H9 (cell line): ENCODE results near the gene TMEM164. TPM values are rescaled to one million over a fixed set of nuclear protein-coding genes. Genes with fewer than 3 reads are reported as not detected.

Experiments
- DNase-seq: peaks from one replicate; pipeline ENCODE4 v3.0.0-alpha.2; 2017
- H2AFZ ChIP-seq: one replicate; pipeline ENCODE4 v1.6.1; 2013; ENCODE audit warnings: mild to moderate bottlenecking, low read length, control low read depth, moderate library complexity
- H2AK5ac ChIP-seq: 2 replicates; pipeline ENCODE4 v1.6.1; 2013; ENCODE audit warnings: low read length, control low read depth, mixed read lengths; ENCODE audit not compliant: insufficient read length
- H2BK120ac ChIP-seq: one replicate; pipeline ENCODE4 v1.6.1; 2013; ENCODE audit warnings: low read depth, mild to moderate bottlenecking, low read length, control low read depth, inconsistent platforms; ENCODE audit not compliant: poor library complexity, severe bottlenecking
- H2BK12ac ChIP-seq: 2 replicates; pipeline ENCODE4 v1.6.1; 2013; ENCODE audit warnings: low read length, control low read depth, mixed read lengths, low read depth; ENCODE audit not compliant: insufficient read length
- H2BK15ac ChIP-seq: 2 replicates; pipeline ENCODE4 v1.6.1; 2013; ENCODE audit warnings: low read depth, low read length, control low read depth
- H2BK20ac ChIP-seq: one replicate; pipeline ENCODE4 v1.6.1; 2013; ENCODE audit warnings: low read depth, mild to moderate bottlenecking, low read length, control low read depth, inconsistent platforms; ENCODE audit not compliant: poor library complexity, severe bottlenecking
- H2BK5ac ChIP-seq: 2 replicates; pipeline ENCODE4 v1.6.1; 2013; ENCODE audit warnings: low read length, control low read depth, mixed read lengths; ENCODE audit not compliant: insufficient read length
- H3K14ac ChIP-seq: 2 replicates; pipeline ENCODE4 v1.6.1; 2013; ENCODE audit warnings: low read length, control low read depth; ENCODE audit not compliant: insufficient read depth
- H3K18ac ChIP-seq: 2 replicates; pipeline ENCODE4 v1.6.1; 2013; ENCODE audit warnings: low read depth, mild to moderate bottlenecking, mixed read lengths, low read length, control low read depth; ENCODE audit not compliant: insufficient read length
- H3K23ac ChIP-seq: 2 replicates; pipeline ENCODE4 v1.6.1; 2013; ENCODE audit warnings: low read length, control low read depth, mixed read lengths, low read depth; ENCODE audit not compliant: insufficient read length
- H3K23me2 ChIP-seq: 2 replicates; pipeline ENCODE4 v1.6.1; 2013; ENCODE audit warnings: low read depth, mild to moderate bottlenecking, mixed read lengths, low read length, control low read depth; ENCODE audit not compliant: insufficient read length, poor library complexity, severe bottlenecking
- H3K27ac ChIP-seq: 2 replicates; pipeline ENCODE4 v1.5.1; 2013; ENCODE audit warnings: low read length, control low read depth, mixed read lengths, low read depth; ENCODE audit not compliant: insufficient read length
- H3K27me3 ChIP-seq: 2 replicates; pipeline ENCODE4 v1.6.1; 2013; ENCODE audit warnings: low read length, control low read depth, inconsistent platforms; ENCODE audit not compliant: insufficient read depth
- H3K4ac ChIP-seq: 2 replicates; pipeline ENCODE4 v1.6.1; 2013; ENCODE audit warnings: low read depth, mild to moderate bottlenecking, control low read depth, inconsistent platforms, low read length, moderate library complexity
- H3K4me1 ChIP-seq: 2 replicates; pipeline ENCODE4 v1.6.1; 2013; ENCODE audit warnings: low read length, control low read depth, inconsistent platforms; ENCODE audit not compliant: insufficient read depth
- H3K4me2 ChIP-seq: 2 replicates; pipeline ENCODE4 v1.6.1; 2013; ENCODE audit warnings: low read length, control low read depth, mixed read lengths; ENCODE audit not compliant: insufficient read length, insufficient read depth
- H3K56ac ChIP-seq: 2 replicates; pipeline ENCODE4 v1.6.1; 2013; ENCODE audit warnings: low read depth, mild to moderate bottlenecking, mixed read lengths, low read length, control low read depth; ENCODE audit not compliant: insufficient read length
- H3K79me1 ChIP-seq: 2 replicates; pipeline ENCODE4 v1.6.1; 2013; ENCODE audit warnings: low read depth, mild to moderate bottlenecking, moderate library complexity, low read length, control low read depth, inconsistent platforms; ENCODE audit not compliant: insufficient read depth, poor library complexity, severe bottlenecking
- H3K79me2 ChIP-seq: 2 replicates; pipeline ENCODE4 v1.6.1; 2013; ENCODE audit warnings: low read length, control low read depth, inconsistent platforms; ENCODE audit not compliant: insufficient read depth
- H3K9ac ChIP-seq: 2 replicates; pipeline ENCODE4 v1.6.1; 2013; ENCODE audit warnings: low read length, control low read depth, mixed read lengths; ENCODE audit not compliant: insufficient read length; ENCODE audit errors: extremely low read depth
- H3K9me3 ChIP-seq: one replicate; pipeline ENCODE4 v1.6.1; 2013; ENCODE audit warnings: low read depth, low read length, inconsistent platforms; ENCODE audit not compliant: control insufficient read depth
- H3T11ph ChIP-seq: one replicate; pipeline ENCODE4 v1.6.1; 2013; ENCODE audit warnings: mild to moderate bottlenecking, low read length, control low read depth, inconsistent platforms
- H4K20me1 ChIP-seq: one replicate; pipeline ENCODE4 v1.6.1; 2013; ENCODE audit not compliant: control insufficient read depth, insufficient read length, insufficient read depth
- H4K5ac ChIP-seq: 2 replicates; pipeline ENCODE4 v1.6.1; 2013; ENCODE audit warnings: low read depth, mild to moderate bottlenecking, mixed read lengths, low read length, control low read depth; ENCODE audit not compliant: insufficient read length
- H4K8ac ChIP-seq: replicated peaks from 2 replicates; pipeline ENCODE4 v1.6.1; 2013; ENCODE audit warnings: low read length, control low read depth, mixed read lengths, low read depth; ENCODE audit not compliant: insufficient read length
- H4K91ac ChIP-seq: 2 replicates; pipeline ENCODE4 v1.6.1; 2013; ENCODE audit warnings: low read depth, mild to moderate bottlenecking, moderate library complexity, mixed read lengths, low read length, control low read depth; ENCODE audit not compliant: insufficient read length
- H3K27ac Mint-ChIP-seq, 3 experiments: 2 replicates in 2 of 3; 3 replicates in 1 of 3; pipeline ENCODE4 v1.8.0; 2020 to 2021; ENCODE audit warnings: mixed read lengths in 3 of 3, mild to moderate bottlenecking in 1 of 3, moderate library complexity in 1 of 3
- H3K27me3 Mint-ChIP-seq: 2 replicates; pipeline ENCODE4 v1.8.0; 2021; ENCODE audit warnings: low read depth, mild to moderate bottlenecking, moderate library complexity, mixed read lengths
- H3K36me3 Mint-ChIP-seq, 3 experiments: 2 replicates in 2 of 3; 3 replicates in 1 of 3; pipeline ENCODE4 v1.8.0; 2020 to 2021; ENCODE audit warnings: low read depth in 3 of 3, mixed read lengths in 3 of 3; ENCODE audit not compliant: insufficient read depth in 1 of 3
- H3K4me1 Mint-ChIP-seq, 2 experiments: 2 replicates each; pipeline ENCODE4 v1.8.0; 2020; ENCODE audit warnings: mixed read lengths in 2 of 2
- H3K4me3 Mint-ChIP-seq, 2 experiments: 2 replicates in 1 of 2; 3 replicates in 1 of 2; pipeline ENCODE4 v1.8.0; 2020 to 2021; ENCODE audit warnings: mild to moderate bottlenecking in 2 of 2, mixed read lengths in 2 of 2, moderate library complexity in 1 of 2
- H3K9me3 Mint-ChIP-seq, 2 experiments: 2 replicates in 1 of 2; 3 replicates in 1 of 2; pipeline ENCODE4 v1.8.0; 2020; ENCODE audit warnings: mild to moderate bottlenecking in 2 of 2, mixed read lengths in 2 of 2, moderate library complexity in 1 of 2
- CTCF ChIP-seq: fragments of 200-600 bp; sonication (generic); conservative IDR thresholded peaks from 3 replicates; pipeline ENCODE4 v1.8.0; 2021; ENCODE audit warnings: antibody characterized with exemption, mild to moderate bottlenecking
- WGBS: extraction: QIAGEN DNeasy Blood & Tissue Kit; methylation state at CpG from one replicate; pipeline ENCODE4 v1.1.7; 2013; ENCODE audit warnings: missing lambda C conversion rate, low lambda C conversion rate, mixed read lengths; ENCODE audit not compliant: insufficient read length; ENCODE audit errors: extremely low coverage; 5-methylcytosine and 5-hydroxymethylcytosine counted together
- total RNA-seq: library from RNA; stranded (reverse); gene quantifications from 2 replicates; pipeline ENCODE4 v1.2.1, GENCODE V29; 2021

Gene TMEM164
- total RNA-seq, 1 experiment from 2014 or later: 30.4 TPM

GRCh38 chrX:110162131-110162530 is 159.2 kb downstream of the TMEM164 start:
- H4K8ac ChIP-seq: no peak overlapping the region
- H2BK12ac ChIP-seq: no peak overlapping the region
- WGBS: no CpG with 5 or more reads among the region's 1 CpG
- no peak overlapping the region for H2BK5ac ChIP-seq
- H4K91ac ChIP-seq: no peak overlapping the region
- H2BK15ac ChIP-seq: no peak overlapping the region
- no peak for DNase-seq
- no peaks in the 10 kb centered on the region for H4K20me1 ChIP-seq
- no peak overlapping the region for H3K27ac Mint-ChIP-seq
- no peaks in the 10 kb centered on the region for H3K36me3 Mint-ChIP-seq
- no peaks in the 10 kb centered on the region for H3K9me3 Mint-ChIP-seq
- H3K23ac ChIP-seq: no peak overlapping the region
- no peak overlapping the region for H3T11ph ChIP-seq
- no peak overlapping the region for H3K4me2 ChIP-seq
- H3K4me1 Mint-ChIP-seq: no peaks in the 10 kb centered on the region
- H3K9ac ChIP-seq: no peak overlapping the region
- no peaks in the 10 kb centered on the region for H3K79me2 ChIP-seq
- H2AFZ ChIP-seq: no peak overlapping the region
- H3K4ac ChIP-seq: no peak overlapping the region
- H3K27me3 ChIP-seq: no peaks in the 10 kb centered on the region
- no peaks in the 10 kb centered on the region for H3K79me1 ChIP-seq
- H3K18ac ChIP-seq: no peak overlapping the region
- H3K27me3 Mint-ChIP-seq: no peaks in the 10 kb centered on the region
- no peaks in the 10 kb centered on the region for H3K9me3 ChIP-seq
- H3K56ac ChIP-seq: no peak overlapping the region
- H4K5ac ChIP-seq: no peak overlapping the region
- no peak overlapping the region for H2BK20ac ChIP-seq
- no peak overlapping the region for H3K14ac ChIP-seq
- no peak overlapping the region for H3K27ac ChIP-seq
- H2BK120ac ChIP-seq: no peak overlapping the region
- H3K23me2 ChIP-seq: no peaks in the 10 kb centered on the region
- H3K4me1 ChIP-seq: peaks cover 2% of the 10 kb centered on the region; the same call in 1 of the 2 replicates
- no peak overlapping the region for H2AK5ac ChIP-seq
- no peak overlapping the region for H3K4me3 Mint-ChIP-seq
- TF ChIP-seq CTCF: no peak
